HG02571 (cell line): ENCODE results near the gene ADPRHL1.

Experiments used
- ATAC-seq: cut with Tn5 transposase; IDR thresholded peaks from one replicate; pipeline ENCODE4 v1.9.1; 2021; ENCODE audit warnings: mild to moderate bottlenecking, moderate library complexity; ENCODE audit not compliant: unreplicated experiment

ADPRHL1 gene

DNA sequence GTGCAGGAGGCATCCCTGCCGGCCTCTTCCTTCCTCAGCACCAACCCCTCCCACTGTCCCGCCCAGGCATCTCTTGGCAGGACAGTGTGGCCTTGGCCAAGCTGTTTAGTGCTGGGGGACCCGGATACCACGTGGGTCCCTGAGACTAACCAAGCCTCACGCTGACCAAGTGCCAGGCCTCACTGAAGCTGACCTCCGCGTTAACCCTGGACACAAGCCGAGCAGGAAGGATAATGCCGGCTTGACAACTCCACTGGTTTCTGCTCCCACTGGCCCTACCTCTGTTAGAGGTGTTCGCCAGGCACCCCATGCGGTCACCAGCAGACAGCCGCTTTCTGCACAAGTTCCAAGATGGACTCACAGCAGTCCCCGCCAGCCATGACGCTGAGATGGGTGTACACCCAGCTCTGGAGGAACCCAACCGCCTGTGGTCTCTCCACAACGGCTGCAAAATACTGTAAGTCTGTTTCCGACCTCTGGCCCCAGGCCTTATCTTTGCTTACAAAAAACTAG, 101.7 kb downstream of the ADPRHL1 start:
- ATAC-seq = no peak

- no peak for ATAC-seq
Observed at GRCh38 chr13:113350938-113351335, 102.4 kb downstream of the ADPRHL1 start.

GRCh38 chr13:113350065-113350937, 103.0 kb downstream of the ADPRHL1 start:
- ATAC-seq = no peak
